ENCODE measurements around the gene TPRN.

TPRN gene

DNA sequence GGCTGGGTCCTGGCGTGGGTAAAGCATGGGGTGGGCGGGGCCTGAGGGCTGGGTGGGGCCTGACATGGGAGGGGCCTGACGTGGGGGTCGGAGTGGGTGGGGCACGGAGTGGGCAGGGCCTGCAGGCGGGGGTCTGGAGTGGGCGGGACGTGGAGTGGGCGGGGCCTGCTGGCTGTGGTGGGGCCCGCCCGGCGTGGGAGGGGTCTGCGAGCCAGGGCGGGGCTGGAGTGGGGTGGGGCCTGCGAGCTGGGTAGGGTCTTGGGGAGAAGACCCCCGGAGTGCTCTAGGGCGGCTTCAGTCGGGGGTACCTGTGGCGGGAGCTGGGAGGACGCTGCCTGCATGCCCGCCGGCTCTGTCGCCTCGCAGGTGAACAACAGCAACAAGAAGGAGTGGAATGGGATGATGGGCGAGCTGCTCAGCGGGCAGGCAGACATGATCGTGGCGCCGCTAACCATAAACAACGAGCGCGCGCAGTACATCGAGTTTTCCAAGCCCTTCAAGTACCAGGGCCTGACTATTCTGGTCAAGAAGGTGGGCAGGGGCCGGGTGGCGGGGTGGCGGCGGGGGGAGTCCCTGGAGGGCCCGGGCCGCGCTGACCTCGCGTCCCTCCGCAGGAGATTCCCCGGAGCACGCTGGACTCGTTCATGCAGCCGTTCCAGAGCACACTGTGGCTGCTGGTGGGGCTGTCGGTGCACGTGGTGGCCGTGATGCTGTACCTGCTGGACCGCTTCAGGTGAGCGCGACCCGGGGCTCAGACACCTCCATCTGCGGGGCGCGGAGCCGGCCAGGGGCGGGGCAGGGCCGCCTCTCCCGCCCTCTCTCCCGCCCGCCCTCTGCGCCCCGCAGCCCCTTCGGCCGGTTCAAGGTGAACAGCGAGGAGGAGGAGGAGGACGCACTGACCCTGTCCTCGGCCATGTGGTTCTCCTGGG lies 38.7 kb downstream of the TPRN start:
- no peak for DNase-seq (ENCODE audit: low spot score)

DNA sequence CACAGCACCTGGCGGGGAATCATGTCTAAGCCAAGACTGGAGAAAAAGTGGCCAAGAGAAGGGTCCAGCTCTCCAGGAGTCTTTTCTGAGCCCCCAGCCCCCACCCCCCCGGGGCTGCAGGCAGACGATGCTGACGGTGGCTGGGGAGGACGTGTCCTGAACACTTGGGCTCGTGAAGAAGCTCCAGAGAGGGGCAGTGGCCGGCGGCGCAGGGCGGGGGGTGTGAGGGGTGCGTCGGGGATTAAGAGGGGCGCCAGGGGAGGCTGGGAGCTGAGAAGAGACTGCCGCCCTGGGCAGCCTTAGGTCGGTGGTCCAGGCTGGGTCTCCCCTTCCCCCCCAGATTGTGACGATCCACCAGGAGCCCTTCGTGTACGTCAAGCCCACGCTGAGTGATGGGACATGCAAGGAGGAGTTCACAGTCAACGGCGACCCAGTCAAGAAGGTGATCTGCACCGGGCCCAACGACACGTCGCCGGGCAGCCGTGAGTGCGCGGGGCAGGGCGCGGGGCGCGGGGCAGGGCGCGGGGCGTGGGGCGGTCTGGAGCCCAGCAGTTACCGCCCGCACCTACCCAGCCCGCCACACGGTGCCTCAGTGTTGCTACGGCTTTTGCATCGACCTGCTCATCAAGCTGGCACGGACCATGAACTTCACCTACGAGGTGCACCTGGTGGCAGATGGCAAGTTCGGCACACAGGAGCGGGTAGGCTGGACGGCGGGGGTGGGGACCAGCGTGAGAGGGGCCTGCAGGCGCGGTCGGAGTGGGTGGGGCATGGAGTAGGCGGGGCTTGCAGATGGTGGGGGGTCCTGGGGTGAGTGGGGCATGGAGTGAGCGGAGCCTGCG lies 39.6 kb downstream of the TPRN start:
- DNase-seq (ENCODE audit: low spot score): no peak

DNA sequence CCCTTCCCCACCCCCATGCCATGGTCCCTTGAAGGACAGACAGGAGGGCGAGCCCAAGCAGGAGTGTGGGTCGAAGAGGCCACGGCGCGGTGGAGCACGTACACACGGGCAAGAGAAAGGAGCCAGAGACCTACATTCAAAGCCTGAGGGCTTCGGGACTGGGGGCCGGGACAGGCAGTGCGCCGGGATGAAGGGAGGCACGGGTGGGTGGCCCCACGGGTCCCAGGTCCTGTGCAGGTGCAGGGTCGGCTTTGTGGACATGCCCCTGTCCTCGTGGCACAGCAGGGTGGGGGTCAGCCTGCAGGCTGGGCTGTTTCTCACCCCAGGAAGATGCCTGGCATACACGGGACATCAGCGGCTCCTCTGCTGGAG lies 40.5 kb downstream of the TPRN start:
- no peak for DNase-seq (ENCODE audit: low spot score)

- DNase-seq (ENCODE audit: low spot score): no peak
Observed at GRCh38 chr9:137159105-137160053, 41.2 kb downstream of the TPRN start.

DNA sequence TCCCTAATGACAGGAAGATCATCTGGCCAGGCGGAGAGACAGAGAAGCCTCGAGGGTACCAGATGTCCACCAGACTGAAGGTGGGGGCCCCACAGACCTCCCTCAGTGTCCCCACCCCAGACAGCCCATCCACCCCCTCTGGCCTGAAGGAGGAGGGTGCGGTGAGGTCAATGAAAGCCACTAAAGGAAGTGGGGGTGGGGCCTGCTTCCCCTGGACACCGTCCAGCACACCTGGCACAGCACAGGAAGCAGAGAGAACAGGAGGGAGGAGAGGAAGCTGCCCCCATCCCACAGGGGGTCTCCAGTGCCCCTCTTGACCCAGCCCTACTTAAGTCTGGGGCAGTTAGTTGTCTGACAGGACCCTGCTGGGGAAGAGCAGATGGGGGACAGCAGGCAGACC lies 41.9 kb downstream of the TPRN start:
- no peak for DNase-seq (ENCODE audit: low spot score)

DNA sequence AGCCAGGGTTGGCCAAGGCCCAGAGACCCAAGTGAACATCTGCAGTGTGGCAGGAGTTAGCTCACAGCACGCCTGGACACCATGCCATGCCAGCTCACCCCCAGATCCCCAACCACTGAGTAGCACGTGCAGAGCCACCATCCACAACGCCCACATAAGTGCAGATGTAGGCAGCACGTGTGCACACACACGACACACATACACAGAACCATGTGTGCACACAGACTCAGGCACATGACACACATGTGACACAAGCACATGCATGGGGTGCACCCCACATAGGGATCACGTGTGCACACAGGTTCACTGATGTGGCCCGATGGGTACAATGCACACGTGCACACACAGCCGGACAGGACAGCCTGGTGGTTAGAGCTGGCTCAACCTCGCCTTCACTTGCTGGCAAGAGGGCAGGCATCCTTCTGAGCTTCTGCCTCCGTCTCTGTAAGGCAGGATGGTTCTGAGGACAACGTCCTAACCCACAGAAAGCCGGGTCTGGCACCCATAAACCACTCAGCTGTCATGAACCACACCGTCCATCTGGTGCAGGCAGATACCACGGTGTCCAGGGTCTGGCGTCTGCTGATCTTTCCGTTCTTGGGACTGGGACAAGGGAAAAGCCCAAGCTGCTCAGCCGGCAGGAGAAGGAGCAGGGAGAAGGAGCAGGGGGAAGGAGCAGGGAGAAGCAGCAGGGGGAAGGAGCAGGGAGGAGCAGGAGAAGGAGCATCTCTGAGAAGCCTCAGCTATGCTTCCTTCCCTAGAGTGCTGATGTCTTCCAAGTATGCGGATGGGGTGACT lies 42.7 kb downstream of the TPRN start:
- DNase-seq (ENCODE audit: low spot score): no peak

DNA sequence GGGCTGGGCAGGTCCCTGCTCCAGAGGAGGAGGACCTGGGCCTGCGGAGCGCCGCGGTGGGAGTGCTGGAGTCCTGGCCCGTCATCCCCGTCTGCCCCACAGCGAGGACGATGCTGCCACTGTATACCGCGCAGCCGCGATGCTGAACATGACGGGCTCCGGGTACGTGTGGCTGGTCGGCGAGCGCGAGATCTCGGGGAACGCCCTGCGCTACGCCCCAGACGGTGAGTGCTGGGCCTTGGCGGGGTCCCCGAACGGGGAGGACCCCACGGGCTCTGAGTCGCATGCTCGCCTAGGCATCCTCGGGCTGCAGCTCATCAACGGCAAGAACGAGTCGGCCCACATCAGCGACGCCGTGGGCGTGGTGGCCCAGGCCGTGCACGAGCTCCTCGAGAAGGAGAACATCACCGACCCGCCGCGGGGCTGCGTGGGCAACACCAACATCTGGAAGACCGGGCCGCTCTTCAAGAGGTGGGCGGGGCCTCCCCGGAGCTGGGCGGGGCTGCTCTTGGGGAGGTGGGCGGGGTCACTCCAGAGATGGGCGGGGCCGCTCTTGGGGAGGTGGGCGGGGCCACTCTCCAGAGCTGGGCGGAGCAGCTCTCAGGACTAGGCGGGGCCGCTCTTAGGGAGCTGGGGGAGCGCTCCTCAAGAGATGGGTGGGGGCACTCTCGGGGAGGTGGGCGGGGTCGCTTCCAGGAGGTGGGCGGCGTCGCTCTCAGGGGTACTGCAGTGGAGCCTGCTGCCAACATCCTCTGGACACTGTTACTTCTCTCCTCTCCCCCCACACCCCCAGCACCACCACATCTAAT lies 43.8 kb downstream of the TPRN start:
- no peak for DNase-seq (ENCODE audit: low spot score)

GRCh38 chr9:137152844-137153405 lies 47.6 kb downstream of the TPRN start:
- no peak for DNase-seq (ENCODE audit: low spot score)

- DNase-seq (ENCODE audit: low spot score): no peak
Observed at GRCh38 chr9:137150617-137151457, 49.7 kb downstream of the TPRN start.

- DNase-seq (ENCODE audit: low spot score): no peak
Observed at GRCh38 chr9:137149942-137150616, 50.5 kb downstream of the TPRN start.

- no peak for DNase-seq (ENCODE audit: low spot score)
Observed at GRCh38 chr9:137149363-137149762, 51.2 kb downstream of the TPRN start.

DNA sequence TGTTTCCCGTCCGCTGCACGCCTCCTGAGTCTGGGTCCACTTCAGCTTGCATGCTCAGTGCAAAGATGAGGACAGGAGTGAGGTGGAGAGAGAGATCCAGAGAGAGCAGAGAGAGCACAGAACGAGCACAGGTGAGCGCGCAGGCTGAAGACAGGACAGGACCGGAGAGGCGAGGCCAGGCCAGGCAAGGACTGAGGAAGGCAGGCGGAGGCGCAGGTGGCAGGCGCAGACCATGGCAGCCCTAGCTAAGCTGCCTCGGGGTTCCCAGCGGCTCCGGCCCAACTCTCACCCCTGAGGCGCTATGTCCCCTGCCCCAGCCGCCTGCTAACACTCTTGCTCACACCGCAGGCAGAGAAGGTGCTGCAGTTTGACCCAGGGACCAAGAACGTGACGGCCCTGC lies 51.9 kb downstream of the TPRN start:
- DNase-seq (ENCODE audit: low spot score): no peak

DNA sequence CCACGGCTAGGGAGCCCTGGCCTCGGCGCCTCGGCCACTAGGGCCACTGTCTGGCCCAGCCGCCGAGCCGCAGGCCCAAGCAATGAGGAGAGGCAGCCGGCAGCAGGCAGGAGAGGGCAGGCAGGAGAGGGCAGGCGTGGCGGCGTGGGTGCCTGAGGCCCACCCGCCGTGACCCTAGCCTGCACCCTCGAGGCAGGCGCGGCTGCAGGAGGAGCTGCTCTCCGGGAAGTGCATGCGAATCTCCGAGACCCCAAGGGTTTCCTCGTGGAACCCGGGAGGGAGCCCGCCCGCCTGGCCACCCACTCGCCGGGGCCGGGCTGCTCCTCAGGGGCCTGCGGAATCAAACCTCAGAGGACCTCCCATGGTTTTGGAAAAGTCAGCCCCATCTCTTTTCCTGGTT lies 52.3 kb downstream of the TPRN start:
- no peak for DNase-seq (ENCODE audit: low spot score)

- no peak for DNase-seq (ENCODE audit: low spot score)
Observed at GRCh38 chr9:137147793-137148160, 52.8 kb downstream of the TPRN start.

GRCh38 chr9:137147091-137147792 lies 53.3 kb downstream of the TPRN start:
- DNase-seq (ENCODE audit: low spot score): no peak

DNA sequence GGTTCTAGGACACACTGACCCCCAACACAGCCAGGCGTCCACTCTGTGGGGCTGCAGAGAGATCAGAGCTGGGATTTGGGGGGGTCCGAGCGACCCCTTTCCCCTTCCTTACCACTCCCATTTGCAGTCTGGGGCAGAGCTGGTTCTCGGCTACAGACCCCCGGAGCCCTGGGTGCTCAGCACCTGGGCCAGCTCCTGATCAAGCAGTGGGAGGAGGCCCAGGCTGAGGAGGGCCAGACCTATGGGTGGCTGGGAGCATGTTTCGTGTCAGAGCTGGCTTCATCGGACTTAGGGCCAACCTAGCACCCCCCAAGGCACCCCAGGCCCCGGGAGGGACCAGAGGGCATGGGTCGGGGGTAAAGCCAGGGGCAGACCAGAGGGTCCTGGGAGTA lies 54.0 kb downstream of the TPRN start:
- DNase-seq (ENCODE audit: low spot score): no peak

DNA sequence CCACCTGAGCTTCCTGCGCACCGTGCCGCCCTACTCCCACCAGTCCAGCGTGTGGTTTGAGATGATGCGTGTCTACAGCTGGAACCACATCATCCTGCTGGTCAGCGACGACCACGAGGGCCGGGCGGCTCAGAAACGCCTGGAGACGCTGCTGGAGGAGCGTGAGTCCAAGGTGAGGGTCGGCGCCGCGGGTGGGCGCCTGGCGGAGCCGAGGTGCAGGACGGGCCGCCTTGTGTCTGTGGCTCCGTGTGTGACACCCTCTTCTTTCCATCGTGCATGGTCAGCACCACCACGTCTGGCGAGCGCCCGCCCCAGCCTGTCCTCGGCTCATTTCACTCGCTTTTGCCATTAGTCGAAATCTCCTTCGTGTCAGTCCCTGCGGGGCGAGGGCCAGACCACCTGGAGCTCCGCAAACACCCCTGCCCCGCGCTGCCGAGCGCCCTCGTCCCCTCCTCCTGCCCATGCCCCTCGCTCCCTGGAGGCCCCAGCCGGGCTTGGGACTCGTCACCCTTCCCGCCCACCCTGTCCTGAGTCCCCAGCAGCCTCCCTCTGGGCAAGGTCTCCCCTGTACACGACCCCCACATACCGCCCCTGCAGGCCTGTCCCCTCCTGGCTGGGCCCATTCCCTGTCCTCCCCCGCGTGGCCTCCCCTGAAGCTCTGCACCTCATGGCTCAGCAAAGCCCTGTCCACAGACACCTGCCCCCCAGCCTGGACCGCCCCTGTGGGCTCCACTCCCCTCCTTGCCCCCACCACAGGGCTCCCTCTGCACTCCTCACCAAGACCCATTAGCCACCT lies 54.6 kb downstream of the TPRN start:
- DNase-seq (ENCODE audit: low spot score): no peak

Measured in pons (tissue), 1 donor.